Transverse colon (tissue), 3 donors: ENCODE measurements around the gene ABCC11.

Experiments
- EP300 ChIP-seq: sonication (generic); formaldehyde crosslinking; IDR thresholded peaks from one replicate; pipeline ENCODE4 v1.6.1; 2017; ENCODE audit warnings: antibody characterized with exemption, low read depth
- POLR2A ChIP-seq: fragments of 450-650 bp; IDR thresholded peaks from one replicate; pipeline ENCODE4 v1.6.1; 2016; ENCODE audit warnings: antibody characterized with exemption, mild to moderate bottlenecking, moderate library complexity
- TF ChIP-seq, protein P1 (sequence below), 5 experiments: fragments of 200-600 bp in 3 of 5; fragments of 450-650 bp in 2 of 5; sonication (generic) in 3 of 5; IDR thresholded peaks; 1 replicate in 2 of 5; 2 replicates in 3 of 5; pipeline ENCODE4 v1.5.1; 2016 to 2017; ENCODE audit warnings: antibody characterized with exemption in 5 of 5, inconsistent platforms in 3 of 5, mild to moderate bottlenecking in 2 of 5, moderate library complexity in 1 of 5

DNA sequence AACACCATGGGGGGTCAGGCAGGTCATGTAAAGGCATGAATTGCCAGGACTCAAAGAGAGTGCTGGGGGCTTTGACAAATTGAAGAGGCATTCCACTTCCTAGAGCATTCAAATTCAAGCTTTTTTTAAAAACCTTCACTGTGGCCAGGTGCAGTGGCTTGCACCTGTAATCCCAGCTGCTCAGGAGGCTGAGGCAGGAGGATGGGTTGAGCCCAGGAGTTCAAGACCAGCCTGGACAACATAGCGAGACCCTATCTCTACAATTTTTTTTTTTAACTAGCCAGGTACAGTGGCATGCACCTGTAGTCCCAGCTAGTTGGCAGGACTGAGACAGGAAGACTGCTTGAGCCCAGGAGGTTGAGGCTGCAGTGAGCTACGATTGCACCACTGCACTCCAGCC is 108.8 kb downstream of the ABCC11 start:
- TF ChIP-seq, protein P1, sequence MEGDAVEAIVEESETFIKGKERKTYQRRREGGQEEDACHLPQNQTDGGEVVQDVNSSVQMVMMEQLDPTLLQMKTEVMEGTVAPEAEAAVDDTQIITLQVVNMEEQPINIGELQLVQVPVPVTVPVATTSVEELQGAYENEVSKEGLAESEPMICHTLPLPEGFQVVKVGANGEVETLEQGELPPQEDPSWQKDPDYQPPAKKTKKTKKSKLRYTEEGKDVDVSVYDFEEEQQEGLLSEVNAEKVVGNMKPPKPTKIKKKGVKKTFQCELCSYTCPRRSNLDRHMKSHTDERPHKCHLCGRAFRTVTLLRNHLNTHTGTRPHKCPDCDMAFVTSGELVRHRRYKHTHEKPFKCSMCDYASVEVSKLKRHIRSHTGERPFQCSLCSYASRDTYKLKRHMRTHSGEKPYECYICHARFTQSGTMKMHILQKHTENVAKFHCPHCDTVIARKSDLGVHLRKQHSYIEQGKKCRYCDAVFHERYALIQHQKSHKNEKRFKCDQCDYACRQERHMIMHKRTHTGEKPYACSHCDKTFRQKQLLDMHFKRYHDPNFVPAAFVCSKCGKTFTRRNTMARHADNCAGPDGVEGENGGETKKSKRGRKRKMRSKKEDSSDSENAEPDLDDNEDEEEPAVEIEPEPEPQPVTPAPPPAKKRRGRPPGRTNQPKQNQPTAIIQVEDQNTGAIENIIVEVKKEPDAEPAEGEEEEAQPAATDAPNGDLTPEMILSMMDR (IDR thresholded peaks at IDR 0.05), result no peak
- no peak for TF ChIP-seq POLR2A
- TF ChIP-seq EP300, result no peak
